WTC11 (cell line): ENCODE results near the gene FCRL6. TPM values are rescaled to one million over a fixed set of nuclear protein-coding genes. Genes with fewer than 3 reads are reported as not detected.

Source experiments
- ATAC-seq: fragments of 200-7000 bp; cut with Tn5 transposase; 2 replicates; pipeline ENCODE4 v1.10.0; 2021; ENCODE audit warnings: mild to moderate bottlenecking, moderate library complexity
- CTCF ChIA-PET: fragments of 300-600 bp; sonication (Branson Sonifier 250); formaldehyde crosslinking; loops from one replicate; lab custom pipeline; 2021; ENCODE audit warnings: antibody characterized with exemption; lab: Charles Lee
- POLR2A ChIA-PET: fragments of 350-600 bp; sonication (Branson Sonifier 250); formaldehyde crosslinking; loops from one replicate; lab custom pipeline; 2021; ENCODE audit warnings: antibody characterized with exemption; lab: Charles Lee
- DNase-seq: peaks from one replicate; pipeline ENCODE4 v3.0.0; 2021; ENCODE audit warnings: low spot score
- H3K27ac Mint-ChIP-seq: 2 replicates; pipeline ENCODE4 v1.8.0; 2021; ENCODE audit warnings: mixed read lengths
- H3K27me3 Mint-ChIP-seq: 2 replicates; pipeline ENCODE4 v1.8.0; 2021; ENCODE audit warnings: low read depth, mild to moderate bottlenecking, moderate library complexity, mixed read lengths
- H3K36me3 Mint-ChIP-seq: 2 replicates; pipeline ENCODE4 v1.8.0; 2021; ENCODE audit warnings: mixed read lengths
- H3K4me1 Mint-ChIP-seq: 2 replicates; pipeline ENCODE4 v1.8.0; 2022; ENCODE audit warnings: mixed read lengths
- H3K4me3 Mint-ChIP-seq: 2 replicates; pipeline ENCODE4 v1.8.0; 2021; ENCODE audit warnings: mild to moderate bottlenecking, moderate library complexity, mixed read lengths
- H3K9me3 Mint-ChIP-seq: 2 replicates; pipeline ENCODE4 v1.8.0; 2021; ENCODE audit warnings: mixed read lengths
- ELF4 ChIP-seq: sonication (generic); formaldehyde crosslinking; IDR thresholded peaks from 2 replicates; pipeline ENCODE4 v1.8.1; 2022; ENCODE audit warnings: low read depth, mild to moderate bottlenecking, moderate library complexity, missing genetic modification reagents
- HMGA2 ChIP-seq: fragments of 250-450 bp; sonication (Bioruptor Pico); IDR thresholded peaks from 2 replicates; pipeline ENCODE4 v1.4.0; 2021; ENCODE audit warnings: mild to moderate bottlenecking, moderate library complexity
- NR2C2 ChIP-seq: sonication (generic); formaldehyde crosslinking; IDR thresholded peaks from 2 replicates; pipeline ENCODE4 v1.8.0; 2022; ENCODE audit warnings: mild to moderate bottlenecking, missing genetic modification reagents
- OVOL2 ChIP-seq: fragments of 250-450 bp; sonication (Bioruptor Pico); IDR thresholded peaks from 2 replicates; pipeline ENCODE4 v1.9.0; 2021; ENCODE audit warnings: mild to moderate bottlenecking, borderline replicate concordance
- RORB ChIP-seq: fragments of 250-450 bp; sonication (Bioruptor Pico); IDR thresholded peaks from 2 replicates; pipeline ENCODE4 v1.9.0; 2021; ENCODE audit warnings: mild to moderate bottlenecking
- TEAD1 ChIP-seq: sonication (generic); formaldehyde crosslinking; IDR thresholded peaks from 2 replicates; pipeline ENCODE4 v1.8.0; 2022; ENCODE audit warnings: mild to moderate bottlenecking, missing genetic modification reagents
- ZNF219 ChIP-seq: sonication (generic); formaldehyde crosslinking; IDR thresholded peaks from 2 replicates; pipeline ENCODE4 v1.8.0; 2023; ENCODE audit warnings: missing genetic modification reagents, mild to moderate bottlenecking, borderline replicate concordance
- ZNF232 ChIP-seq: sonication (generic); formaldehyde crosslinking; IDR thresholded peaks from 2 replicates; pipeline ENCODE4 v1.8.0; 2022; ENCODE audit warnings: mild to moderate bottlenecking, missing genetic modification reagents
- ZNF396 ChIP-seq: fragments of 250-450 bp; sonication (Bioruptor Pico); IDR thresholded peaks from 2 replicates; pipeline ENCODE4 v1.8.0; 2021; ENCODE audit warnings: mild to moderate bottlenecking, moderate library complexity, borderline replicate concordance
- total RNA-seq: library from RNA; stranded (reverse); gene quantifications from 3 replicates; pipeline ENCODE4 v1.2.3, GENCODE V29; 2021
- TF ChIP-seq, protein P1 (sequence below): sonication (generic); formaldehyde crosslinking; IDR thresholded peaks from 2 replicates; pipeline ENCODE4 v1.8.1; 2022; ENCODE audit warnings: low read depth, missing genetic modification reagents, borderline replicate concordance
- TF ChIP-seq, protein P2 (sequence below): sonication (generic); formaldehyde crosslinking; IDR thresholded peaks from 2 replicates; pipeline ENCODE4 v1.8.1; 2023; ENCODE audit warnings: mild to moderate bottlenecking, missing genetic modification reagents, borderline replicate concordance
- TF ChIP-seq, protein P3 (sequence below): fragments of 250-450 bp; sonication (Bioruptor Pico); IDR thresholded peaks from 2 replicates; pipeline ENCODE4 v1.8.0; 2021; ENCODE audit warnings: mild to moderate bottlenecking

The FCRL6 gene
- total RNA-seq, 1 experiment from 2014 or later = not detected

DNA sequence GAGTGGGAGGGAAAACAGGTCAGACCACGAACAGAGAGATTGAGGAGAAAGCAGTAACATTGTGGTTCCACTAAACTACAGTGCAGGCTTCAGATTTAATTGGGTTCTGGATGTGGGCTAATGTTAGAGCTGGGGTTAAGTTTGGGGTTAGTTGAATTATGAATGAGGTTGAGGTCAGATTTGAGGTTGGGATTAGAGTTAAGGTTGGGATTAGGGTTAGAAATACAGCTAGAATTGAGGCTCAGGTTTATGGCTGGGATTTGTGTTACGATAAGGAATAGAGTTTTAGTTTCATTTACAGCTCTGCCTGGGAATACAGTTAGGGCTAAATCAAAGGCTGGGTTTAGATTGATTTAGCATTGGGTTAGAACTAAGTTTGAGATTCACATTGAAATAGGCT, 62.1 kb downstream of the FCRL6 start:
- ChIA-PET POLR2A (no interaction called here), CTCF (no interaction called here)
- no peak for TF ChIP-seq ZNF219 (CRISPR knock-in tag)
- TF ChIP-seq NR2C2 (CRISPR knock-in tag) = no peak
- TF ChIP-seq HMGA2 = no peak
- TF ChIP-seq, protein P1, sequence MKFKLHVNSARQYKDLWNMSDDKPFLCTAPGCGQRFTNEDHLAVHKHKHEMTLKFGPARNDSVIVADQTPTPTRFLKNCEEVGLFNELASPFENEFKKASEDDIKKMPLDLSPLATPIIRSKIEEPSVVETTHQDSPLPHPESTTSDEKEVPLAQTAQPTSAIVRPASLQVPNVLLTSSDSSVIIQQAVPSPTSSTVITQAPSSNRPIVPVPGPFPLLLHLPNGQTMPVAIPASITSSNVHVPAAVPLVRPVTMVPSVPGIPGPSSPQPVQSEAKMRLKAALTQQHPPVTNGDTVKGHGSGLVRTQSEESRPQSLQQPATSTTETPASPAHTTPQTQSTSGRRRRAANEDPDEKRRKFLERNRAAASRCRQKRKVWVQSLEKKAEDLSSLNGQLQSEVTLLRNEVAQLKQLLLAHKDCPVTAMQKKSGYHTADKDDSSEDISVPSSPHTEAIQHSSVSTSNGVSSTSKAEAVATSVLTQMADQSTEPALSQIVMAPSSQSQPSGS (CRISPR knock-in tag) = no peak
- TF ChIP-seq, protein P2, sequence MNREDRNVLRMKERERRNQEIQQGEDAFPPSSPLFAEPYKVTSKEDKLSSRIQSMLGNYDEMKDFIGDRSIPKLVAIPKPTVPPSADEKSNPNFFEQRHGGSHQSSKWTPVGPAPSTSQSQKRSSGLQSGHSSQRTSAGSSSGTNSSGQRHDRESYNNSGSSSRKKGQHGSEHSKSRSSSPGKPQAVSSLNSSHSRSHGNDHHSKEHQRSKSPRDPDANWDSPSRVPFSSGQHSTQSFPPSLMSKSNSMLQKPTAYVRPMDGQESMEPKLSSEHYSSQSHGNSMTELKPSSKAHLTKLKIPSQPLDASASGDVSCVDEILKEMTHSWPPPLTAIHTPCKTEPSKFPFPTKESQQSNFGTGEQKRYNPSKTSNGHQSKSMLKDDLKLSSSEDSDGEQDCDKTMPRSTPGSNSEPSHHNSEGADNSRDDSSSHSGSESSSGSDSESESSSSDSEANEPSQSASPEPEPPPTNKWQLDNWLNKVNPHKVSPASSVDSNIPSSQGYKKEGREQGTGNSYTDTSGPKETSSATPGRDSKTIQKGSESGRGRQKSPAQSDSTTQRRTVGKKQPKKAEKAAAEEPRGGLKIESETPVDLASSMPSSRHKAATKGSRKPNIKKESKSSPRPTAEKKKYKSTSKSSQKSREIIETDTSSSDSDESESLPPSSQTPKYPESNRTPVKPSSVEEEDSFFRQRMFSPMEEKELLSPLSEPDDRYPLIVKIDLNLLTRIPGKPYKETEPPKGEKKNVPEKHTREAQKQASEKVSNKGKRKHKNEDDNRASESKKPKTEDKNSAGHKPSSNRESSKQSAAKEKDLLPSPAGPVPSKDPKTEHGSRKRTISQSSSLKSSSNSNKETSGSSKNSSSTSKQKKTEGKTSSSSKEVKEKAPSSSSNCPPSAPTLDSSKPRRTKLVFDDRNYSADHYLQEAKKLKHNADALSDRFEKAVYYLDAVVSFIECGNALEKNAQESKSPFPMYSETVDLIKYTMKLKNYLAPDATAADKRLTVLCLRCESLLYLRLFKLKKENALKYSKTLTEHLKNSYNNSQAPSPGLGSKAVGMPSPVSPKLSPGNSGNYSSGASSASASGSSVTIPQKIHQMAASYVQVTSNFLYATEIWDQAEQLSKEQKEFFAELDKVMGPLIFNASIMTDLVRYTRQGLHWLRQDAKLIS (CRISPR knock-in tag) = no peak
- TF ChIP-seq TEAD1 = no peak
- no peak for TF ChIP-seq ZNF232 (CRISPR knock-in tag)
- TF ChIP-seq, protein P3, sequence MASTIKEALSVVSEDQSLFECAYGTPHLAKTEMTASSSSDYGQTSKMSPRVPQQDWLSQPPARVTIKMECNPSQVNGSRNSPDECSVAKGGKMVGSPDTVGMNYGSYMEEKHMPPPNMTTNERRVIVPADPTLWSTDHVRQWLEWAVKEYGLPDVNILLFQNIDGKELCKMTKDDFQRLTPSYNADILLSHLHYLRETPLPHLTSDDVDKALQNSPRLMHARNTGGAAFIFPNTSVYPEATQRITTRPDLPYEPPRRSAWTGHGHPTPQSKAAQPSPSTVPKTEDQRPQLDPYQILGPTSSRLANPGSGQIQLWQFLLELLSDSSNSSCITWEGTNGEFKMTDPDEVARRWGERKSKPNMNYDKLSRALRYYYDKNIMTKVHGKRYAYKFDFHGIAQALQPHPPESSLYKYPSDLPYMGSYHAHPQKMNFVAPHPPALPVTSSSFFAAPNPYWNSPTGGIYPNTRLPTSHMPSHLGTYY (CRISPR knock-in tag) = no peak
- TF ChIP-seq ELF4 (CRISPR knock-in tag) = no peak
- no peak for TF ChIP-seq ZNF396
- no peak for TF ChIP-seq RORB (CRISPR knock-in tag)
- TF ChIP-seq OVOL2 (CRISPR knock-in tag) = no peak
- ATAC-seq = no peak
- Mint-ChIP-seq H3K36me3 (no peaks in the 10 kb centered on the region), H3K27ac (no peak overlapping the region), H3K9me3 (no peaks in the 10 kb centered on the region), H3K4me3 (no peak overlapping the region), H3K27me3 (peaks cover 5% of the 10 kb centered on the region; the same call in 1 of the 2 replicates), H3K4me1 (peaks cover 6% of the 10 kb centered on the region)
- no peak for DNase-seq

Other genes with a start within 250 kb of the FCRL6 start
- 0.44 to 0.66 TPM (median 0.64 TPM) in 3 replicates for gene APCS, start 214.5 kb upstream of the FCRL6 start, total RNA-seq
- gene CRP, start 87.8 kb upstream of the FCRL6 start, total RNA-seq = 0.68 to 1.1 TPM (median 0.85 TPM) in 3 replicates
- 35.2 to 52.1 TPM (median 47.5 TPM) in 3 replicates for gene DUSP23, start 21.4 kb upstream of the FCRL6 start, total RNA-seq
- 0.07 TPM in 1 of 3 replicates, not detected in the others for gene SLAMF8, start 24.5 kb downstream of the FCRL6 start, total RNA-seq
- gene VSIG8, start 60.3 kb downstream of the FCRL6 start, total RNA-seq = not detected in 3 replicates
- 0.27 to 0.48 TPM (median 0.48 TPM) in 3 replicates for gene CFAP45, start 97.8 kb downstream of the FCRL6 start, total RNA-seq
- gene TAGLN2, start 123.1 kb downstream of the FCRL6 start, total RNA-seq = 66.9 to 75.3 TPM (median 73.3 TPM) in 3 replicates
- gene IGSF9, start 143.3 kb downstream of the FCRL6 start, total RNA-seq = 16.4 to 19.4 TPM (median 18.8 TPM) in 3 replicates
- gene SLAMF9, start 151.9 kb downstream of the FCRL6 start, total RNA-seq = not detected in 3 replicates
- 4.4 to 5.2 TPM (median 4.4 TPM) in 3 replicates for gene PIGM, start 229.6 kb downstream of the FCRL6 start, total RNA-seq